ENCODE data around the gene BCAS3. TPM values are rescaled to one million over a fixed set of nuclear protein-coding genes. Genes with fewer than 3 reads are reported as not detected.

Gene BCAS3
- total and polyA plus RNA-seq, 2 donors (not counting 1 experiment from before 2014, with no cell fraction given) = 13.9 to 73.4 TPM

DNA sequence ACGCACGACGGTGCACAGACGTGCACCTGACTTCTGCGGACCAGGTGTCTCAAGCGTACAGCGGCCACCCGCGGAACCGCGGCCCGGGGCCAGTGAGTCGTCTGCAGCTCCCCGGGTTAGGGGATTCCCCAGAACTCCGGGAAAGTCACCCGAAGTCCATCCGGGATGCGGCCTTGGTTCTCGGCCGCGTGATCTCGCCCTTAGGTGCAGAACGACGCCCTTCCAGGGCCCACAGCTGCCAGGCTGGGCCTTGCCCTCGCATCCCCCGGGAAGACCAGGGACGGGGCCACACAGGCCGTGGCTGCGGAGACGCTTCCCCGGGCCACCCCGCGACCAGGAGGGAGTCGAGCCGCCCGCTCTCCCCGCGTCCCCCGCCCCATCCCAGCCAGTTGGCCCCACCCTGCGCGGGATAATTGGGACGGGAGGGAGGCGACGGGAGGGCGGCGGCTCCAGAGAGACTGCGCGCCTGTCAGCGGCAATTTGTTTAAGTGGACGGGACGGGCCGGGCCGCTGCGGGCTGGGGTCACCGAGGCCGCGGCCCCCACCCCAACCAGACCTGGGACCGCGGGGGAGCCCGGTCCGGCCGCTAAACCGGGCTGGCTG is 718.4 kb downstream of the BCAS3 start:
- Histone ChIP-seq H3K4me1 (ENCODE audit: control insufficient read depth in 2 of 2, insufficient read depth in 2 of 2, low read length in 2 of 2) (peaks cover 37 to 46% of the 10 kb centered on the region in 2 donors), H3K4me3 (ENCODE audit: control extremely low read depth in 1 of 5, extremely low read depth in 1 of 5, insufficient read depth in 1 of 5, low read depth in 2 of 5, low read length in 4 of 5) (no peak overlapping the region), H2AFZ (ENCODE audit: insufficient read depth, low read depth, low read length, poor library complexity, severe bottlenecking) (no peak overlapping the region), H3K36me3 (replicated peaks in 1 of 2; ENCODE audit: control extremely low read depth in 1 of 2, control insufficient read depth in 1 of 2, extremely low read depth in 1 of 2, insufficient read depth in 2 of 2, low read length in 1 of 2) (no peaks in the 10 kb centered on the region), H4K20me1 (ENCODE audit: control insufficient read depth, insufficient read depth, low read length, poor library complexity, severe bottlenecking) (no peaks in the 10 kb centered on the region), H3K27me3 (replicated peaks in 1 of 4; ENCODE audit: control extremely low read depth in 1 of 4, control insufficient read depth in 3 of 4, insufficient read depth in 4 of 4, low read length in 3 of 4) (peaks cover 0 to 65% (median 26%) of the 10 kb centered on the region in 4 experiments), H3K9me3 (ENCODE audit: control extremely low read depth in 1 of 3, control insufficient read depth in 2 of 3, insufficient read depth in 1 of 3, low read length in 2 of 3) (peaks cover 0 to 37% (median 0%) of the 10 kb centered on the region in 3 donors), H3K27ac (ENCODE audit: low read length in 2 of 2) (no peak overlapping the region), H3K4me2 (replicated peaks; ENCODE audit: low read depth, low read length, poor library complexity, severe bottlenecking) (peak overlapping the region; percentile 54), H3K79me2 (ENCODE audit: control insufficient read depth, insufficient read depth, low read length) (no peaks in the 10 kb centered on the region), H3K9ac (ENCODE audit: low read length) (no peak overlapping the region)
- Mint-ChIP-seq H3K4me1 (peaks cover 19% of the 10 kb centered on the region), H3K27me3 (peaks cover 32% of the 10 kb centered on the region), H3K4me3 (no peak overlapping the region), H3K27ac (peak overlapping the region; percentile 32), H3K9me3 (ENCODE audit: insufficient read depth) (no peaks in the 10 kb centered on the region)
- intact Hi-C loops (cut with micrococcal nuclease) = no loop called here
- CTCF ChIA-PET = interaction anchor here (1.2 kb wide), 1 partner anchor 16 kb away, joined by 3 read pairs; no protein-coding TSS in a partner anchor
- DNase-seq (peak; percentile 44), ATAC-seq (ENCODE audit: low read depth) (no peak)
- TF ChIP-seq EZH2 (IDR thresholded peaks at IDR 0.05; ENCODE audit: borderline replicate concordance, insufficient read depth, low read depth, low read length, poor library complexity, severe bottlenecking) (peak; percentile 70), CTCF (IDR thresholded peaks at IDR 0.05) (no peak)
- WGBS (ENCODE audit: insufficient coverage) = 12% methylated on average over 63 of the region's 63 CpGs
- POLR2A ChIA-PET = no interaction called here

DNA sequence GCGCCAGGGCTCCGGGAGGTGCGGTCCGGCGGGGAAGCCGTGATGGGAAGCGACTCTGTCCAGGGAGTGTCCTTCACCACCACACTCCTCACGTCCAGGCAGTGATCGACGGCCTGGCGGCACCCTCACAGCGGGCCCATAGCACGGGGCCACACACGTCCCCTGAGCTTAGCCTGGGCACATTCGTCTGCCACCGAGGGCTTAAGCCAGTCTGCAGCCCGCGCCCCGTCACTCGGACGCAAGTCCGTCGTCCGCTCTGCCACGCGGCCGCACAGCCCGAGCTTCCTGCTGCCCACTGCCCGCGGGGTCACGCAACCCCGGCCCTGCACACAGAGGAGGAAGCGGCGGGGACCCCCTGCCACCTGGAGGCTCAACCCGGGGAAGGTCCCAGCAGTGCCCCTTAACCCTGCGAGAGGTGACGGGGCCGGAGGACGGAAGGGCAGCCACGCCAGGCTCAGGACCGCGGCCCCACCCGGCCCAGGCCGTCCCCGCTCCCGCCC is 719.0 kb downstream of the BCAS3 start:
- H3K9me3 Mint-ChIP-seq (ENCODE audit: insufficient read depth) = no peaks in the 10 kb centered on the region
- no peaks in the 10 kb centered on the region for H3K79me2 ChIP-seq (ENCODE audit: control insufficient read depth, insufficient read depth, low read length)
- no peak overlapping the region for H3K4me3 Mint-ChIP-seq
- H4K20me1 ChIP-seq (ENCODE audit: control insufficient read depth, insufficient read depth, low read length, poor library complexity, severe bottlenecking) = no peaks in the 10 kb centered on the region
- CTCF ChIA-PET = interaction anchor here (1.2 kb wide), 1 partner anchor 15 kb away, joined by 3 read pairs; no protein-coding TSS in a partner anchor
- POLR2A ChIA-PET = no interaction called here
- ATAC-seq (ENCODE audit: low read depth) (no peak), DNase-seq (peak; percentile 48)
- H3K4me3 ChIP-seq (ENCODE audit: control extremely low read depth in 1 of 5, extremely low read depth in 1 of 5, insufficient read depth in 1 of 5, low read depth in 2 of 5, low read length in 4 of 5) = no peak overlapping the region
- H3K4me2 ChIP-seq (replicated peaks; ENCODE audit: low read depth, low read length, poor library complexity, severe bottlenecking) = peak overlapping the region; percentile 54
- no peak overlapping the region for H2AFZ ChIP-seq (ENCODE audit: insufficient read depth, low read depth, low read length, poor library complexity, severe bottlenecking)
- H3K27me3 ChIP-seq (replicated peaks in 1 of 4; ENCODE audit: control extremely low read depth in 1 of 4, control insufficient read depth in 3 of 4, insufficient read depth in 4 of 4, low read length in 3 of 4) = peaks cover 0 to 67% (median 31%) of the 10 kb centered on the region in 4 experiments
- no peak for TF ChIP-seq CTCF (IDR thresholded peaks at IDR 0.05)
- no peak overlapping the region for H3K27ac Mint-ChIP-seq
- intact Hi-C loops (cut with micrococcal nuclease) = no loop called here
- peaks cover 42 to 51% of the 10 kb centered on the region in 2 donors for H3K4me1 ChIP-seq (ENCODE audit: control insufficient read depth in 2 of 2, insufficient read depth in 2 of 2, low read length in 2 of 2)
- H3K27ac ChIP-seq (ENCODE audit: low read length in 2 of 2) = no peak overlapping the region
- WGBS (ENCODE audit: insufficient coverage) = 18% methylated on average over 46 of the region's 46 CpGs
- peaks cover 34% of the 10 kb centered on the region for H3K27me3 Mint-ChIP-seq
- H3K4me1 Mint-ChIP-seq = peaks cover 24% of the 10 kb centered on the region
- H3K36me3 ChIP-seq (replicated peaks in 1 of 2; ENCODE audit: control extremely low read depth in 1 of 2, control insufficient read depth in 1 of 2, extremely low read depth in 1 of 2, insufficient read depth in 2 of 2, low read length in 1 of 2) = no peaks in the 10 kb centered on the region
- no peak overlapping the region for H3K9ac ChIP-seq (ENCODE audit: low read length)
- peaks cover 0 to 39% (median 0%) of the 10 kb centered on the region in 3 donors for H3K9me3 ChIP-seq (ENCODE audit: control extremely low read depth in 1 of 3, control insufficient read depth in 2 of 3, insufficient read depth in 1 of 3, low read length in 2 of 3)
